Measurements from ENCODE around the gene PNP.

Gene PNP

DNA sequence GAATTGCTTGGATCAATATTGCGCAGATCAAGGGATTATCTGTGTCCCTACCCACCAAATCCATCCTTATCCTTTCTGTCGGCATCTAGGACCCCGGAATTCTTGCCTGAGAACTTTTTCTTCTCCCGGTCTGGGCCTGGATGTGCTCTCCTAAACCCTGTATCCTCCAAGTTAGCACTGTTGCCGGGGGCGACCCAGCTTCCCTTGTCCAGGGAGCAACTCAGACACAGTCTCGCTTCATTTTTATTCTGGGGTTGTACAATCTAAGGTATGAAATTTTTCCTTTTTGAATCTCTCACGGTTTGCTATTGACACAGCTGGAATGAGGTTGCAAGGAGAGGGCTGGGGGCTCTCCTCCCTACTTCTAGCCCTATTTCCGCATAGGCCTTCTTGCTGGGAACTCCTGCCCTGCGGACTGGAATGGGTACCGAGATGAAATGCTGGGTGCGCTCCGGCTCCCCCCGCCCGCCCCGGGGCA, 403 bp upstream of the PNP start:
- DNase-seq (ENCODE audit: low read depth) = no peak
- TF ChIP-seq, protein P1, sequence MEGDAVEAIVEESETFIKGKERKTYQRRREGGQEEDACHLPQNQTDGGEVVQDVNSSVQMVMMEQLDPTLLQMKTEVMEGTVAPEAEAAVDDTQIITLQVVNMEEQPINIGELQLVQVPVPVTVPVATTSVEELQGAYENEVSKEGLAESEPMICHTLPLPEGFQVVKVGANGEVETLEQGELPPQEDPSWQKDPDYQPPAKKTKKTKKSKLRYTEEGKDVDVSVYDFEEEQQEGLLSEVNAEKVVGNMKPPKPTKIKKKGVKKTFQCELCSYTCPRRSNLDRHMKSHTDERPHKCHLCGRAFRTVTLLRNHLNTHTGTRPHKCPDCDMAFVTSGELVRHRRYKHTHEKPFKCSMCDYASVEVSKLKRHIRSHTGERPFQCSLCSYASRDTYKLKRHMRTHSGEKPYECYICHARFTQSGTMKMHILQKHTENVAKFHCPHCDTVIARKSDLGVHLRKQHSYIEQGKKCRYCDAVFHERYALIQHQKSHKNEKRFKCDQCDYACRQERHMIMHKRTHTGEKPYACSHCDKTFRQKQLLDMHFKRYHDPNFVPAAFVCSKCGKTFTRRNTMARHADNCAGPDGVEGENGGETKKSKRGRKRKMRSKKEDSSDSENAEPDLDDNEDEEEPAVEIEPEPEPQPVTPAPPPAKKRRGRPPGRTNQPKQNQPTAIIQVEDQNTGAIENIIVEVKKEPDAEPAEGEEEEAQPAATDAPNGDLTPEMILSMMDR (conservative IDR thresholded peaks at IDR 0.05; ENCODE audit: low read depth, low read length) = no peak
- H3K4me3 ChIP-seq (ENCODE audit: low read depth, low read length) = peak overlapping the region; percentile 81

DNA sequence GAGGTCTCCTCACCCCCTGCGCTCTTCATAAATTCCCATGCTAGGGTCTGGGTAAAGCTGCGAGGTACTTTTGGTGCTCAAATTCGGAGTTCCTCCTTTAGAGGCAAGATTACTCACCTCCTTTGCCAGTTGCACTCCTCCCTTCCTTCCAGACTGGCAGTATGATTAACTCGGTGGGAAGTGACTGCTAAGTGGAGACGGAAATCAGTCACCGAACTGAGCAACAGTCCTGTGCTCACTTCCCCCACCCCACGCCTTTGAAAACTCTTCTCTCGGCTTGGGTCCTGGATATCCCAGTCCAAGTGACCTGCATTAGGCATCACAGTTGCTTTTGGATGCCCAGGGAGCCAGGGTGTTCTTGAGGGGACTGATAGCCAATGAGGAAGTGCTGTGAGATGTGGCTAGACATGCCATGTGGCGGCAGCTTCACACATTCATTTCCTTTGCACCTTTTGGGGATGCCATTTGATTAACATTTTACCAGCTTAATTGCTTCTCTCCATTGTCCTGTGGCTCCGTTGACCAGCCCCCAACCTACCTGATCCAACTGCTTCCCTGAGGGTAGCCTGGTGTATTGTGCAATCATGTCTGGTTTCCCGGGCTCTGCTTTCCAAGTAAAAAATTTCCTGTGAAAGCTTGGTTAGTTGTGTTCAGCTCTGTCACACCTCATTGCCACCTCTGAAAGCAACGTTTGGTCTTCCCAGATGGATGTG, 840 bp downstream of the PNP start:
- H3K4me3 ChIP-seq (ENCODE audit: low read depth, low read length) = peak overlapping the region; percentile 81
- no peak for DNase-seq (ENCODE audit: low read depth)
- TF ChIP-seq, protein P1 (conservative IDR thresholded peaks at IDR 0.05; ENCODE audit: low read depth, low read length) = no peak

DNA sequence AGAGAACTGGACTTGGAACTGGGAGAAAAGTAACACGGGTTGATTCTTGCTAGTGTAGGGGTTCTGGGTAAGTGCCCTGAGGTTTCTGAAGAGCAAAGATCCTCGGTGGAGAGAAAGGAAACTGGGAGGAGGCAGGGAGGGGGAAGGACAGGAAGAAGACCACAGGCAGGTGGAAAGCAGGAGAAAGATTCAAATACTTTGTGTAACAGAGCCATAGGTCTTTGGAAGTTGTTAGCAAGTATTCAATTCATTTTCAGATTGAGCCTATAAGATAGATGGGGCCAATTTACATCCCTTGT, 1.3 kb downstream of the PNP start:
- H3K4me3 ChIP-seq (ENCODE audit: low read depth, low read length) = peak overlapping the region; percentile 81
- DNase-seq (ENCODE audit: low read depth) = no peak
- TF ChIP-seq, protein P1 (conservative IDR thresholded peaks at IDR 0.05; ENCODE audit: low read depth, low read length) = no peak

- TF ChIP-seq, protein P1 (conservative IDR thresholded peaks at IDR 0.05; ENCODE audit: low read depth, low read length) = no peak
- H3K4me3 ChIP-seq (ENCODE audit: low read depth, low read length) = no peak overlapping the region
- DNase-seq (ENCODE audit: low read depth) = peak; percentile 10
Observed at GRCh38 chr14:20472536-20473169, 3.4 kb downstream of the PNP start.

DNA sequence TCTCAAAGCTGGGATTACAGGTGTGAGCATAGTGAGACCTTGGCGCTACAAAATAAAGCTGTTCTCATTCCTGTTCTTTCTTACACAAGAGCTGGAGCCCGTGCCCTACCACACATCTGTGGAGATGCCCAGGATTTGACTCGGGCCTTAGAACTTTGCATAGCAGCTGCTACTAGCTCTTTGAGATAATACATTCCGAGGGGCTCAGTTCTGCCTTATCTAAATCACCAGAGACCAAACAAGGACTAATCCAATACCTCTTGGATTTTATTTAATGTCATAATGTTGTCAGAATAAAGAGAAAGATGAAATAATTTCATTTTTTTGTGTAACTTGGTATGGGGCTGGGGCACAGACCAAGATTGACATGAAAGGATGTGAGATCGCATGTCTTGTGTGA, 7.6 kb downstream of the PNP start:
- no peak overlapping the region for H3K4me3 ChIP-seq (ENCODE audit: low read depth, low read length)
- no peak for DNase-seq (ENCODE audit: low read depth)
- TF ChIP-seq, protein P1 (conservative IDR thresholded peaks at IDR 0.05; ENCODE audit: low read depth, low read length) = no peak

GRCh38 chr14:20477211-20477876, 8.1 kb downstream of the PNP start:
- TF ChIP-seq, protein P1 (conservative IDR thresholded peaks at IDR 0.05; ENCODE audit: low read depth, low read length) = no peak
- no peak overlapping the region for H3K4me3 ChIP-seq (ENCODE audit: low read depth, low read length)
- peak; percentile 49 for DNase-seq (ENCODE audit: low read depth)
